ENCODE results near the gene RBBP5. TPM values are rescaled to one million over a fixed set of nuclear protein-coding genes. Genes with fewer than 3 reads are reported as not detected.

The RBBP5 gene
- total and polyA plus RNA-seq, 2 of the 4 experiments (the other 2 are of a cell fraction), result 7.3 to 37.5 TPM

GRCh38 chr1:205068001-205068400, 53.8 kb downstream of the RBBP5 start:
- H3K23ac ChIP-seq (ENCODE audit: low read depth, low read length), result no peak overlapping the region
- no peak overlapping the region for H2AK5ac ChIP-seq (ENCODE audit: low read depth, low read length)
- intact Hi-C loops (cut with micrococcal nuclease) (no loop called here), dilution Hi-C loops (cut with HindIII; ENCODE audit: low sequenced_read_pairs, unreplicated experiment) (no loop called here), in situ Hi-C loops (cut with MboI; ENCODE audit: low sequenced_read_pairs) (no loop called here)
- no peak overlapping the region for H2BK5ac ChIP-seq (ENCODE audit: low read depth, low read length, poor library complexity, severe bottlenecking)
- no peak overlapping the region for H2BK20ac ChIP-seq (ENCODE audit: low read depth, low read length)
- no peak overlapping the region for H4K8ac ChIP-seq (ENCODE audit: low read depth in 2 of 2, low read length in 2 of 2)
- no peaks in the 10 kb centered on the region for H3K4me1 ChIP-seq (ENCODE audit: control insufficient read depth, insufficient read depth, low read length)
- H4K5ac ChIP-seq (ENCODE audit: low read depth, low read length), result no peak overlapping the region
- no peak for TF ChIP-seq MAZ (IDR thresholded peaks at IDR 0.05; ENCODE audit: borderline replicate concordance, low read depth, low read length)
- no peak for TF ChIP-seq SMC3 (IDR thresholded peaks at IDR 0.05; ENCODE audit: low read depth, low read length)
- TF ChIP-seq POLR2A (IDR thresholded peaks at IDR 0.05; ENCODE audit: low read depth, low read length), result no peak
- TF ChIP-seq FOS (IDR thresholded peaks at IDR 0.05; ENCODE audit: low read depth, low read length), result no peak
- no peak for TF ChIP-seq RCOR1 (IDR thresholded peaks at IDR 0.05; ENCODE audit: insufficient replicate concordance, low read length)
- no peak for TF ChIP-seq MXI1 (IDR thresholded peaks at IDR 0.05; ENCODE audit: borderline replicate concordance, low read depth, low read length)
- TF ChIP-seq RAD21 (IDR thresholded peaks at IDR 0.05; ENCODE audit: low read length), result no peak
- no peak for TF ChIP-seq USF2 (IDR thresholded peaks at IDR 0.05; ENCODE audit: low read depth, low read length)
- no peak for TF ChIP-seq NFE2L2 (IDR thresholded peaks at IDR 0.05; ENCODE audit: low read depth, low read length)
- TF ChIP-seq ELK1 (IDR thresholded peaks at IDR 0.05; ENCODE audit: borderline replicate concordance, low read depth, low read length), result no peak
- TF ChIP-seq RFX5 (IDR thresholded peaks at IDR 0.05; ENCODE audit: low read depth, low read length), result no peak
- no peak for TF ChIP-seq BHLHE40 (IDR thresholded peaks at IDR 0.05; ENCODE audit: low read depth, low read length)
- TF ChIP-seq CTCF (conservative IDR thresholded peaks at IDR 0.05; ENCODE audit: low read depth, low read length), result no peak
- no peak for TF ChIP-seq MAFK (IDR thresholded peaks at IDR 0.05; ENCODE audit: low read depth, low read length)
- no peak for TF ChIP-seq CEBPB (IDR thresholded peaks at IDR 0.05; ENCODE audit: low read depth, low read length)
- BruUV-seq (replicated peaks), result no TSS peak
- peaks cover 8% of the 10 kb centered on the region for H3K27me3 ChIP-seq (ENCODE audit: control insufficient read depth, insufficient read depth, low read length)
- H3K18ac ChIP-seq (ENCODE audit: low read depth, low read length), result no peak overlapping the region
- no peak overlapping the region for H2AFZ ChIP-seq (replicated peaks; ENCODE audit: low read length, poor library complexity)
- H3K4me3 ChIP-seq (ENCODE audit: insufficient read depth, low read depth, low read length), result no peak overlapping the region
- H3K36me3 ChIP-seq (ENCODE audit: control insufficient read depth, insufficient read depth, low read length), result no peaks in the 10 kb centered on the region
- CTCF ChIA-PET, result interaction anchor here (0.6 kb wide), 1 partner anchor 516 kb away, joined by 3 read pairs; no protein-coding TSS in a partner anchor
- H3K27ac ChIP-seq (ENCODE audit: insufficient read depth, low read length), result no peak overlapping the region
- no peaks in the 10 kb centered on the region for H4K20me1 ChIP-seq (ENCODE audit: insufficient read depth, low read length)
- H3K9ac ChIP-seq (ENCODE audit: low read depth, low read length), result no peak overlapping the region
- H3K4ac ChIP-seq (ENCODE audit: low read depth, low read length), result no peak overlapping the region
- POLR2A ChIA-PET (ENCODE audit: unreplicated experiment), result no interaction called here
- H3K56ac ChIP-seq (ENCODE audit: extremely low read depth, insufficient read depth, low read length), result no peak overlapping the region
- no peak overlapping the region for H3K14ac ChIP-seq (replicated peaks; ENCODE audit: low read depth, low read length)
- no peak overlapping the region for H4K91ac ChIP-seq (ENCODE audit: insufficient read depth, low read depth, low read length)
- ATAC-seq (ENCODE audit: low read depth), result no peak
- no CpG with 5 or more reads among the region's 4 CpGs for WGBS, 2 experiments (ENCODE audit: extremely low coverage in 2 of 2, insufficient read length in 1 of 2)
- no peak overlapping the region for H2BK15ac ChIP-seq (ENCODE audit: low read depth, low read length)
- DNase-seq, result no peak
- no peak overlapping the region for H3K4me2 ChIP-seq (ENCODE audit: low read depth, low read length)
- H3K9me3 ChIP-seq (ENCODE audit: control insufficient read depth, insufficient read depth, low read length), result no peaks in the 10 kb centered on the region
- H2BK120ac ChIP-seq (ENCODE audit: low read depth, low read length), result no peak overlapping the region
- no peaks in the 10 kb centered on the region; the same call in 1 of the 2 replicates for H3K9me1 ChIP-seq (ENCODE audit: insufficient read depth, low read length)
- no peak overlapping the region for H2AK9ac ChIP-seq (replicated peaks; ENCODE audit: low read depth, low read length, poor library complexity)
- H3K79me1 ChIP-seq (ENCODE audit: low read depth in 1 of 2, low read length in 2 of 2), result no peaks in the 10 kb centered on the region

All from IMR-90 (cell line).